H1 (cell line): Measurements from ENCODE around the gene CCIN. TPM values are rescaled to one million over a fixed set of nuclear protein-coding genes. Genes with fewer than 3 reads are reported as not detected.

Source experiments
- ATF2 ChIP-seq: IDR thresholded peaks from 2 replicates; pipeline ENCODE4 v1.6.1; 2012; ENCODE audit warnings: low read length, inconsistent platforms
- CEBPB ChIP-seq: IDR thresholded peaks from 2 replicates; pipeline ENCODE4 v1.6.1; 2012; ENCODE audit warnings: low read depth, low read length
- CHD7 ChIP-seq: fragments of 300-600 bp; sonication (generic); IDR thresholded peaks from 2 replicates; pipeline ENCODE4 v1.7.1; 2012; ENCODE audit warnings: low read length, moderate library complexity, mild to moderate bottlenecking, inconsistent platforms; ENCODE audit not compliant: insufficient replicate concordance
- JUND ChIP-seq: IDR thresholded peaks from 2 replicates; pipeline ENCODE4 v1.6.1; 2011; ENCODE audit warnings: mild to moderate bottlenecking, improper control_type of control experiment, low read length
- RAD21 ChIP-seq, 2 experiments: IDR thresholded peaks in 1 of 2; conservative IDR thresholded peaks in 1 of 2; 2 replicates each; pipeline ENCODE4 v1.6.1; 2011; ENCODE audit warnings: low read depth in 2 of 2, low read length in 2 of 2, improper control_type of control experiment in 1 of 2, inconsistent platforms in 1 of 2, mild to moderate bottlenecking in 1 of 2, moderate library complexity in 1 of 2
- SIX5 ChIP-seq: IDR thresholded peaks from 2 replicates; pipeline ENCODE4 v1.6.1; 2011; ENCODE audit warnings: mild to moderate bottlenecking, low read depth, low read length
- polyA plus RNA-seq, 7 experiments: library from polyadenylated mRNA; depleted of rRNA in 3 of 7; stranded (reverse) in 5 of 7; unstranded in 2 of 7; fragments of >200 nt in 5 of 7; fragments of 200-250 nt in 2 of 7; gene quantifications; 1 replicate in 5 of 7; 2 replicates in 1 of 7; 4 replicates in 1 of 7; pipeline versions ENCODE4 v1.2.1 to v1.2.3, GENCODE V29; 2011 to 2013; ENCODE audit warnings: missing spikeins in 2 of 7, mixed read lengths in 2 of 7
- total RNA-seq: library from RNA; stranded (reverse); fragmentation: NEBNext Ultra II Directional; extraction: Animal tissue kit (Norgen Biotek cat#: 25700); gene quantifications from 2 replicates; pipeline ENCODE4 v1.2.1, GENCODE V29; 2021

CCIN gene
- total and polyA plus RNA-seq, 2 of the 8 experiments (the other 6 are each of a cell fraction or from before 2014, with no cell fraction given), result 0.19 to 0.21 TPM

GRCh38 chr9:36138496-36138895 lies 30.7 kb upstream of the CCIN start (continued):
- no peak for TF ChIP-seq CHD7
- no peak for TF ChIP-seq SIX5
- TF ChIP-seq CEBPB, result no peak
- TF ChIP-seq RAD21 (IDR thresholded peaks at IDR 0.05 in 1 of 2, conservative IDR thresholded peaks at IDR 0.05 in 1 of 2; ENCODE audit: low read depth in 2 of 2, low read length in 2 of 2), result no peak
- TF ChIP-seq JUND, result no peak
- TF ChIP-seq ATF2, result no peak
